GM13976 (cell line): ENCODE results near the gene HSD17B8.

Experiments
- DNase-seq: peaks from one replicate; pipeline ENCODE4 v3.0.0; 2012; ENCODE audit warnings: low spot score
- in situ Hi-C: fragments of 300-500 bp; cut with MboI; formaldehyde crosslinking; loops from one replicate; pipeline ENCODE4 v1.12.0; 2022; ENCODE audit warnings: low sequenced_read_pairs, mixed read lengths, inconsistent platforms; ENCODE audit not compliant: unreplicated experiment
- TF ChIP-seq, protein P1 (sequence below): IDR thresholded peaks from 2 replicates; pipeline ENCODE4 v1.5.1; 2012; ENCODE audit warnings: borderline replicate concordance, mild to moderate bottlenecking; ENCODE audit not compliant: insufficient read depth; ENCODE audit errors: extremely low read depth, missing control alignments, control extremely low read depth

Gene HSD17B8

DNA sequence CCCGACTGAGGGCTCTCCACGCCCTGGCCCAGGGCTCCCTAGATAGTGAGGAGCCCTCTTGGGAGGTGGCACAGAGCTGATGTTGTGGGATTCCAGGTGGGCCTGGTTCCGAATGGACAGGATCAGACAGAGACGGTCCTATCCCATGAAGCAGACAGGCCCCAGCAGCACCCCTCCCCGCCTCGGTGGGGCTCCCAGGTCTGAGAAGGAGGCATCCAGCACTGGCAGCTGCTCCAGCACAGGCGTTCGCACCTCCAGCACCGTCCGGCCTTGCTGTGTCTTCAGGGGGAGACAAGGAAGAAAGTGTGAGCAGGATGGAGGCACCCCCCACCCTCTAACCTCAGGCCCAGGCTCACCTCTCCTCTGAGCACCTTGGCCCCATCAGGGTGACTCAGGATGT lies 40.9 kb upstream of the HSD17B8 start:
- DNase-seq: no peak
- TF ChIP-seq, protein P1, sequence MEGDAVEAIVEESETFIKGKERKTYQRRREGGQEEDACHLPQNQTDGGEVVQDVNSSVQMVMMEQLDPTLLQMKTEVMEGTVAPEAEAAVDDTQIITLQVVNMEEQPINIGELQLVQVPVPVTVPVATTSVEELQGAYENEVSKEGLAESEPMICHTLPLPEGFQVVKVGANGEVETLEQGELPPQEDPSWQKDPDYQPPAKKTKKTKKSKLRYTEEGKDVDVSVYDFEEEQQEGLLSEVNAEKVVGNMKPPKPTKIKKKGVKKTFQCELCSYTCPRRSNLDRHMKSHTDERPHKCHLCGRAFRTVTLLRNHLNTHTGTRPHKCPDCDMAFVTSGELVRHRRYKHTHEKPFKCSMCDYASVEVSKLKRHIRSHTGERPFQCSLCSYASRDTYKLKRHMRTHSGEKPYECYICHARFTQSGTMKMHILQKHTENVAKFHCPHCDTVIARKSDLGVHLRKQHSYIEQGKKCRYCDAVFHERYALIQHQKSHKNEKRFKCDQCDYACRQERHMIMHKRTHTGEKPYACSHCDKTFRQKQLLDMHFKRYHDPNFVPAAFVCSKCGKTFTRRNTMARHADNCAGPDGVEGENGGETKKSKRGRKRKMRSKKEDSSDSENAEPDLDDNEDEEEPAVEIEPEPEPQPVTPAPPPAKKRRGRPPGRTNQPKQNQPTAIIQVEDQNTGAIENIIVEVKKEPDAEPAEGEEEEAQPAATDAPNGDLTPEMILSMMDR: no peak
- in situ Hi-C loops: no loop called here

DNA sequence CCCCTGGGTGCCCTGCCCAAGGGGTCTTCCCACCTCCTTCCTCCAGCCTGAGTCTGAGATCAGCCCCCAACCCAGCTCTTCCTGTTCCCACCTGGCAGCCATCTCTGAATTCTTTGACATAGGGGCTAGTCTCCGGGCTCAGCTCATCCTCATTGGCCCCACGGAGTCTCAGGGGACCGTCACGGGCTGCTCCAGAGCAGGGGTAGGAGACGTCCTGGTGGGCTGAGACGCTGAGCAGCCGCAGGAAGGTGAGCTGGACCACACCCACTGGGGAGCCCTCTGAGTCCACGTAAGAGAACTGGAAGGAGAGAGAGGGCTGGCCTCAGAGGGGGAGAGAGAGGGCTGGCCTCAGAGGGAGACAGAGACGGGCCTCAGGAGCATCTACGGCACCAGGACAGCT lies 40.3 kb upstream of the HSD17B8 start:
- in situ Hi-C loops: no loop called here
- TF ChIP-seq, protein P1: no peak
- DNase-seq: no peak

DNA sequence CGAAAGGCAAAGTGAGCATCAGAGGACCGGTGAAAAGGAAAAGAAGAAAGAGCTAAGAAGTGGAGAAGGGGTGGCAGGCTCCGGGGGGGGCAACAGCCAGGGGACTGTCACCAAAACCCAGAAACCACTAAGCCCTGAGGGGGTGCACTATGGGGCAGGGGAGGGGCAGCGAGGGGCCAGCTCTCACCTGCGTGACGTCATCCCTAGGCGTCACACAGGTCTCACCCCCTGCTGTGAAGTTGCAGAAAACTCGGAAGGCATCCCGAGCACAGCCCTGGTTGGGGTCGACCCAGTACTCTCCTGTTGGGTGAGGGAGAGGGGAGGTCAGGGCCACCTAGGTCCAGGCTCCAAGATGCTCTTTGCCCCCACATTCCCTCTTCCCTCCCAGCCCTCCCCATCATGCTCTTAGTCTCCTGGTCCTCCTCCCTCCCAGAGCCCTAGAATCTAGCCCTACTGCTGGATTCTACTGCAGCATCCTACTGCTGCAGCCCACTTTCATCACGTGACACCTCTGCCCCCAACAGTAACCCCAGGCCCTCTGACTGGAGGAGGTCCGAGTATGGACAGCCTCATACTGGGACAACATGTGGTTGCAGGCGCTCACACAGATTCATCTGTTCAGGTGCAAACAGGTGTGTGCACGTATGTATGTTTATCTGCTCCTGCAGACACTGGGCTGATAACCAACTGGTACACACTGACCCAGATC lies 39.6 kb upstream of the HSD17B8 start:
- in situ Hi-C loops: no loop called here
- no peak for DNase-seq
- TF ChIP-seq, protein P1: no peak

DNA sequence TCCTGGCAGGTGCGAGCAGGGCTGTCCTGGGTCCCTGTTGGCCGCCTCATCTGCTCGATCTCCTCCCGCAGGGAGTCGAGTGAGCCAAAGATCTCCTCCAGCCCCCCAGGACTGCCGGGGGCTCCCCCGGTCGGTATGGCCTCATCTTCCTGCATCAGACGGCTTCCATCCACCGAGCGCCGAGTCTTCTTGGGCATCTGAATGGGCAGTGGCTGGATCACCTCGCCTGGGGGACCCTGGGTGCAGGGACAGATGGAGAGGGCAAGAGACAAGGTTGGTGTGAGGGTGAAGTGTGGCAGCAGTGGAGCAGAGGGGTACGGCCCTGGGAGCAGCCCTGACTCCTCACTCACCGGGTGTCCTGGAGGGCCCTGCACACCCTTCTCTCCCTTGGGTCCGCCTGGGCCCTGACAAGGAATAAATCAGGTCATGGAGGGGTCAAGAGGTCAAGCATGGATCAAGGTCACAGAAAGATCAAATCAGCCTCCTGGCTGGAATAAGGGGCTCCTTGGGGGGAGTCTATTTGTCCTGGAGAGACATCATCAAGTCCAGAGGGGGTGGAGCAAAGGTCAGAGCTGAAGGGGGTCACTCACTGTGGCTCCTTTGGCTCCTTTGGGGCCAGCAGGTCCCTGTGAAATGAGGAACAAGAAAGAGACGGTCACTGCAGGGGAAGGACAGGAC lies 38.7 kb upstream of the HSD17B8 start:
- TF ChIP-seq, protein P1: no peak
- DNase-seq: peak; percentile 32
- in situ Hi-C loops: no loop called here

DNA sequence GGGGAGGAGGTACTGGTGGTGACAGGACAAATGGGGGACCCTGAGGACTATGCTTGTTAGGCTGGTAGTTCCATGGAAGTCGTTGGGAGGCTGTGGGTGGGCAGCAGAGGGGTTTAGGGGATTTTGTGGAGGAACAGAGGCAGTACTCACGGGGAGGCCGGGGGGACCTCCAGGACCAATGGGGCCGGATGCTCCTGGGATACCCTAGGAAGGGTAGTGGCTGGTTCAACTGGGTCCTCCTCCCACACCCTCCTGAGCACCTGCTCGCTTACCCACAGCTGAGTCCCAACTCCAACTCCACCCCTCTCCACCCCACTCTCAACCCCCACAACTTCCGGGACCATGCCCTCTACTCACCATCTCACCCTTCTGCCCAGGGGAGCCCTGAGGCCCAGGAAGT lies 38.1 kb upstream of the HSD17B8 start:
- TF ChIP-seq, protein P1: no peak
- DNase-seq: no peak
- in situ Hi-C loops: no loop called here

DNA sequence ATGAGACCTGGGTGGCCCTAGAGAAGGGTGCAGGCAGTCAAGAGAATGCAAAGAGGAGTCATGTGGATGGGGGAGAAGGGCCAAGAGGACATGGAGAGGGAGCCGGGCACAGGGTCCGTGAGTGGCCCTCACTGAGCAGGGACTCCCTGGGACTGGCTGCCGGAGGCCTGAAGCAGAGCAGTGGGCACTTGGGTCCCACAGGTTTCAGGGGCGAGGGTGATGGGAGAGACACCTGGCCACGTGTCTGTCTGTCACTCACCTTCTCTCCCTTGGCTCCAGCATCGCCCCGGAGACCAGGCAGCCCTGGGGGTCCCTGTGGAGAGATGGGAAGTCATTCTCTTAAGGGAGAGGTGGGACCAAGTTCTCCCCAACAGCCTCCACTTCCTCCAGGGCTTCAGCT lies 37.6 kb upstream of the HSD17B8 start:
- in situ Hi-C loops: no loop called here
- TF ChIP-seq, protein P1: no peak
- no peak for DNase-seq
